Naive thymus-derived CD8-positive, alpha-beta T cell (primary cell): Measurements from ENCODE around the gene ARPIN. TPM values are rescaled to one million over a fixed set of nuclear protein-coding genes. Genes with fewer than 3 reads are reported as not detected.
A peak's percentile ranks its signal among the peaks of the same experiment; 100 is the strongest.
"Not testable (repeated sequence)": the region's sequence is repeated elsewhere in the genome, so short reads cannot be mapped to it uniquely, and the experiment has no call there.

Experiments used
- ATAC-seq, 2 donors: fragments of 150-1000 bp; cut with Tn5 transposase in 1 of 2; sonication (Bioruptor Pico), chemical (Tn5 transposase) in 1 of 2; 1 replicate in 1 of 2; 2 replicates in 1 of 2; pipeline ENCODE4 v1.10.0; 2021; ENCODE audit warnings: mild to moderate bottlenecking in 2 of 2, moderate library complexity in 2 of 2
- POLR2A ChIA-PET: fragments of 350-600 bp; sonication (Branson Sonifier 250); formaldehyde crosslinking; loops from one replicate; lab custom pipeline; 2021; ENCODE audit warnings: antibody characterized with exemption; lab: Charles Lee
- DNase-seq, 10 donors: peaks; one replicate each; pipeline versions ENCODE4 v3.0.0 to v3.0.0-alpha.2; 2020 to 2022
- H3K27ac Mint-ChIP-seq, 10 donors: one replicate each; pipeline ENCODE4 v1.8.0; 2020 to 2022; ENCODE audit warnings: mild to moderate bottlenecking in 10 of 10, mixed read lengths in 10 of 10, moderate library complexity in 4 of 10, inconsistent platforms in 1 of 10
- H3K27me3 Mint-ChIP-seq, 5 donors: one replicate each; pipeline ENCODE4 v1.8.0; 2021 to 2022; ENCODE audit warnings: mixed read lengths in 5 of 5
- H3K36me3 Mint-ChIP-seq, 3 donors: one replicate each; pipeline ENCODE4 v1.8.0; 2020 to 2022; ENCODE audit warnings: mixed read lengths in 3 of 3, mild to moderate bottlenecking in 2 of 3, inconsistent platforms in 1 of 3
- H3K4me1 Mint-ChIP-seq, 4 donors: one replicate each; pipeline ENCODE4 v1.8.0; 2021 to 2022; ENCODE audit warnings: mixed read lengths in 4 of 4
- H3K4me3 Mint-ChIP-seq, 10 donors: one replicate each; pipeline ENCODE4 v1.8.0; 2020 to 2022; ENCODE audit warnings: mild to moderate bottlenecking in 10 of 10, mixed read lengths in 10 of 10, moderate library complexity in 6 of 10, inconsistent platforms in 1 of 10
- H3K9me3 Mint-ChIP-seq, 9 donors: one replicate each; pipeline ENCODE4 v1.8.0; 2020 to 2022; ENCODE audit warnings: mixed read lengths in 9 of 9, mild to moderate bottlenecking in 3 of 9, inconsistent platforms in 1 of 9, moderate library complexity in 1 of 9
- polyA plus RNA-seq, 3 donors: library from polyadenylated mRNA; unstranded; fragments of 300-500 nt; fragmentation: Illumina TruSeq; gene quantifications; one replicate each; pipeline ENCODE4 v1.2.3, GENCODE V29; 2021
- total RNA-seq, 8 experiments: library from RNA in 2 of 8; stranded (reverse) in 2 of 8; gene quantifications; one replicate each; pipeline ENCODE4 v1.2.3 and lab custom pipeline; 2021 to 2026

Gene ARPIN
- total and polyA plus RNA-seq, 5 experiments from 2014 or later: 0.14 TPM; not detected in 4

- not testable (repeated sequence) for ATAC-seq
Observed at GRCh38 chr15:89869490-89869889, 43.3 kb downstream of the ARPIN start.

GRCh38 chr15:89864958-89865739 is 47.6 kb downstream of the ARPIN start:
- Mint-ChIP-seq H3K4me1 (peaks cover 0 to 10% (median under 1%) of the 10 kb centered on the region in 4 donors), H3K4me3 (no peak overlapping the region), H3K27ac (peak overlapping the region in 2 of 10 donors; percentile 34 to 48), H3K27me3 (no peaks in the 10 kb centered on the region), H3K36me3 (peaks cover 0 to 23% (median 11%) of the 10 kb centered on the region in 3 donors), H3K9me3 (no peaks in the 10 kb centered on the region)
- ATAC-seq (no peak), DNase-seq (no peak)
- POLR2A ChIA-PET: no interaction called here

More at GRCh38 chr15:89869490-89869889, 43.3 kb downstream of the ARPIN start:
- DNase-seq, POLR2A ChIA-PET, H3K27me3 Mint-ChIP-seq, H3K4me1 Mint-ChIP-seq, H3K4me3 Mint-ChIP-seq, H3K9me3 Mint-ChIP-seq: not testable (repeated sequence)
- peaks cover 0 to 43% (median 11%) of the 10 kb centered on the region in 3 donors for H3K36me3 Mint-ChIP-seq
- H3K27ac Mint-ChIP-seq: peak overlapping the region in 1 of 10 donors; percentile 25

DNA sequence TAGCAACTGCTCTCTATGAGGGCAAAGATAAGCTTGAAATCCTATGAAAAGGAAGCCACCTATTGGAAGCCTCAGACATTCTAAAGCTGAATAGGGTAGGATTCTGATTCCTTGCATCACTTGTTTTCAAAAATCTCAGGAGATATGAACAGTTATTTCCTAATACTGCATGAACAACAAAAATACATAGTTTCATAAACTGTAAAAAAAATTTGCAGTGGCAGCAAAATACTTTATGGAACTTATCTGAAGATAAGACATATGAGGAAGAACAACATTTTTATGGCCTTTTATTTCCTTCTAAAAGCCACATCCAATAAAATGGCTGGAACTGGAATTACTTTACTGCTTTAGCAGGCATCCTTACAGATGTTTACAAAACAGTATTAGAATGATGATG is 48.8 kb downstream of the ARPIN start:
- H3K36me3 Mint-ChIP-seq: peaks cover 0 to 26% (median 9%) of the 10 kb centered on the region in 3 donors
- POLR2A ChIA-PET: no interaction called here
- no peak overlapping the region for H3K4me3 Mint-ChIP-seq
- ATAC-seq (no peak), DNase-seq (no peak)
- H3K9me3 Mint-ChIP-seq: no peaks in the 10 kb centered on the region
- H3K27ac Mint-ChIP-seq: no peak overlapping the region
- peaks cover 0 to 10% (median 2%) of the 10 kb centered on the region in 4 donors for H3K4me1 Mint-ChIP-seq
- H3K27me3 Mint-ChIP-seq: no peaks in the 10 kb centered on the region

DNA sequence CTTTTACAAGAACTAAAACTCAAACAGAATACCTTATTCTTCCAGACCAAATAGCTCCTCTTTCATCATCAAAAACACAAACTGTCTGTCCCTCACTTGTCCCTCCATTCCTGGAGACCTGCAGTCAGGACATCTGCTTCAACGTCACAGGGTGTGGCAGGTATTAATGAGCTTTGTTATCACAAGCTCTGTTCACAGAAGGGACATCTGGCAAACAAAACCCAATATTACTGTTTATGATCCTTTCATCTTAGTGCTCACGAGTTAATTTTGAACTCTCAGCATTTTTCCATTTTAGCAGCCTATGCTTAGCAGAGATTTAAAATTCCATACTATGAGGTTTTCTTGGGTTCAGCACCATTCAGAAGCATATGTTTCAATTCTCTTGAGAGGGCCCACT is 51.9 kb downstream of the ARPIN start:
- peaks cover 0 to 10% (median 5%) of the 10 kb centered on the region in 4 donors for H3K4me1 Mint-ChIP-seq
- H3K4me3 Mint-ChIP-seq: no peak overlapping the region
- no peak for DNase-seq
- H3K36me3 Mint-ChIP-seq: peaks cover 0 to 44% (median 18%) of the 10 kb centered on the region in 3 donors
- ATAC-seq: no peak
- H3K27me3 Mint-ChIP-seq: no peaks in the 10 kb centered on the region
- H3K27ac Mint-ChIP-seq: no peak overlapping the region
- no peaks in the 10 kb centered on the region for H3K9me3 Mint-ChIP-seq
- POLR2A ChIA-PET: no interaction called here

GRCh38 chr15:89860431-89860830 is 52.3 kb downstream of the ARPIN start:
- Mint-ChIP-seq H3K27ac (no peak overlapping the region), H3K4me1 (peaks cover 0 to 10% (median 5%) of the 10 kb centered on the region in 4 donors), H3K36me3 (peaks cover 0 to 40% (median 16%) of the 10 kb centered on the region in 3 donors), H3K4me3 (no peak overlapping the region), H3K9me3 (no peaks in the 10 kb centered on the region), H3K27me3 (no peaks in the 10 kb centered on the region)
- no peak for ATAC-seq
- DNase-seq: no peak
- POLR2A ChIA-PET: no interaction called here

- Mint-ChIP-seq H3K4me3 (no peak overlapping the region), H3K36me3 (peaks cover 0 to 37% (median 16%) of the 10 kb centered on the region in 3 donors), H3K9me3 (no peaks in the 10 kb centered on the region), H3K4me1 (peaks cover 0 to 10% (median 5%) of the 10 kb centered on the region in 4 donors), H3K27me3 (no peaks in the 10 kb centered on the region), H3K27ac (peak overlapping the region in 1 of 10 donors; percentile 27)
- DNase-seq: no peak
- no peak for ATAC-seq
- POLR2A ChIA-PET: no interaction called here
Observed at GRCh38 chr15:89858661-89859458, 53.9 kb downstream of the ARPIN start.

- no peak for ATAC-seq
- H3K36me3 Mint-ChIP-seq: peaks cover 0 to 40% (median 16%) of the 10 kb centered on the region in 3 donors
- DNase-seq: no peak
- H3K27me3 Mint-ChIP-seq: no peaks in the 10 kb centered on the region
- H3K9me3 Mint-ChIP-seq: no peaks in the 10 kb centered on the region
- no peak overlapping the region for H3K4me3 Mint-ChIP-seq
- H3K27ac Mint-ChIP-seq: no peak overlapping the region
- H3K4me1 Mint-ChIP-seq: peaks cover 0 to 14% (median 5%) of the 10 kb centered on the region in 4 donors
- POLR2A ChIA-PET: no interaction called here
Observed at GRCh38 chr15:89857673-89858072, 55.1 kb downstream of the ARPIN start.

- H3K4me1 Mint-ChIP-seq: peaks cover 0 to 30% (median 4%) of the 10 kb centered on the region in 4 donors
- no peak for DNase-seq
- no peaks in the 10 kb centered on the region for H3K9me3 Mint-ChIP-seq
Observed at GRCh38 chr15:89855948-89856347, 56.8 kb downstream of the ARPIN start.

DNA sequence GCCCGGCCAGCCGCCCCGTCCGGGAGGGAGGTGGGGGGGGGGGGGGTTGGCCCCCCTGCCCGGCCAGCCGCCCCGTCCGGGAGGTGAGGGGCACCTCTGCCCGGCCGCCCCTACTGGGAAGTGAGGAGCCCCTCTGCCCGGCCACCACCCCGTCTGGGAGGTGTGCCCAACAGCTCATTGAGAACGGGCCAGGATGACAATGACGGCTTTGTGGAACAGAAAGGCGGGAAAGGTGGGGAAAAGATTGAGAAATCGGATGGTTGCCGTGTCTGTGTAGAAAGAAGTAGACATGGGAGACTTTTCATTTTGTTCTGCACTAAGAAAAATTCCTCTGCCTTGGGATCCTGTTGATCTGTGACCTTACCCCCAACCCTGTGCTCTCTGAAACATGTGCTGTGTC is 57.9 kb downstream of the ARPIN start:
- H3K4me3 Mint-ChIP-seq, DNase-seq, ATAC-seq, H3K9me3 Mint-ChIP-seq, H3K27ac Mint-ChIP-seq, H3K27me3 Mint-ChIP-seq, POLR2A ChIA-PET: not testable (repeated sequence)
- Mint-ChIP-seq H3K4me1 (peaks cover 0 to 26% (median 4%) of the 10 kb centered on the region in 4 donors), H3K36me3 (peaks cover 0 to 64% (median 22%) of the 10 kb centered on the region in 3 donors)

More at GRCh38 chr15:89855948-89856347, 56.8 kb downstream of the ARPIN start:
- no peak overlapping the region for H3K4me3 Mint-ChIP-seq
- H3K27ac Mint-ChIP-seq: no peak overlapping the region
- ATAC-seq: no peak
- H3K27me3 Mint-ChIP-seq: no peaks in the 10 kb centered on the region
- POLR2A ChIA-PET: no interaction called here
- peaks cover 0 to 57% (median 20%) of the 10 kb centered on the region in 3 donors for H3K36me3 Mint-ChIP-seq

- POLR2A ChIA-PET: no interaction called here
- H3K9me3 Mint-ChIP-seq: no peaks in the 10 kb centered on the region
- ATAC-seq (no peak), DNase-seq (no peak)
- H3K27me3 Mint-ChIP-seq: no peaks in the 10 kb centered on the region
- peaks cover 0 to 32% (median 1%) of the 10 kb centered on the region in 4 donors for H3K4me1 Mint-ChIP-seq
- H3K4me3 Mint-ChIP-seq: no peak overlapping the region
- peaks cover 5 to 63% (median 19%) of the 10 kb centered on the region in 3 donors for H3K36me3 Mint-ChIP-seq
- H3K27ac Mint-ChIP-seq: peak overlapping the region in 3 of 10 donors; percentile 19 to 52 (median 41)
Observed at GRCh38 chr15:89852342-89852995, 60.3 kb downstream of the ARPIN start.

DNA sequence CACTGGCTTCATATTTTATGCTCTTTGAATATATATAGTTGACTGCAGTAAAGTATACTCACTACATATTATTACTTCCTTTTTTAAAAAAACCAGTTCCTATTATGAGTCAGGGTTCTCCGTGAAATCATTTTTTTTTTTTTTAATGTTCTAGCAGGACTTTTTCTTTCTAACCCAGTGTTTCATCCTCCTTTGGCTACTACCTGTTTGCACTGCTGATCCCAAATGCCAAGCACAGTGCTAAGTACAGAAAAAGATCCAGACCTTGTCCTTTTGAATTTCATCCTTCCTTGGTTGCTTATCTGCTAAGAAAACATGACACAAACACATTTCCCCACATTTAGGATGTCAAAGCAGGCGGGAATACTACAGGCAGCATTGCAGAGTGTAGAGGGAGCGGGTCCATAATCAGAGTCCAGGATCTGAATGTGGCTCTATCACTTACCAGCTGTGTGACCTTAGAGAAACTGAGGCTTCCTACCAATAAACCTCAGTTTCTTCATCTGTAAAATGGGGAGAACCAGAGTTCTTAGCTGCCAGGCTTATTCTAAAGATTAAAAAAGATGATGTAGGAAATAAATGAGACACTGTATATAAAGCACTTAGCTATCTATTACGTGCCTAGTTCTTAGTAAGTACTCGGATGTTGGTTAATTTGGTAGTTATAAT is 60.9 kb downstream of the ARPIN start:
- peaks cover 5 to 60% (median 19%) of the 10 kb centered on the region in 3 donors for H3K36me3 Mint-ChIP-seq
- H3K4me1 Mint-ChIP-seq: peaks cover 0 to 32% (median under 1%) of the 10 kb centered on the region in 4 donors
- peak overlapping the region in 2 of 10 donors; percentile 11 to 19 for H3K27ac Mint-ChIP-seq
- DNase-seq (no peak), ATAC-seq (no peak)
- POLR2A ChIA-PET: no interaction called here
- no peak overlapping the region for H3K4me3 Mint-ChIP-seq
- no peaks in the 10 kb centered on the region for H3K27me3 Mint-ChIP-seq
- no peaks in the 10 kb centered on the region for H3K9me3 Mint-ChIP-seq

- peaks cover 5 to 75% (median 15%) of the 10 kb centered on the region in 3 donors for H3K36me3 Mint-ChIP-seq
- POLR2A ChIA-PET: no interaction called here
- no peak for ATAC-seq
Observed at GRCh38 chr15:89848970-89849292, 63.8 kb downstream of the ARPIN start.

More at GRCh38 chr15:89848970-89849292, 63.8 kb downstream of the ARPIN start:
- Mint-ChIP-seq H3K4me1 (peaks cover 0 to 32% (median 1%) of the 10 kb centered on the region in 4 donors), H3K27me3 (no peaks in the 10 kb centered on the region), H3K9me3 (no peaks in the 10 kb centered on the region), H3K27ac (peak overlapping the region in 1 of 10 donors; percentile 62), H3K4me3 (no peak overlapping the region)
- DNase-seq: no peak
